ENCODE data around the gene CPXM2.

Gene CPXM2

GRCh38 chr10:123878666-123879303 is 12.8 kb downstream of the CPXM2 start:
- FAIRE-seq: no peak
- DNase-seq (ENCODE audit: low spot score): no peak

DNA sequence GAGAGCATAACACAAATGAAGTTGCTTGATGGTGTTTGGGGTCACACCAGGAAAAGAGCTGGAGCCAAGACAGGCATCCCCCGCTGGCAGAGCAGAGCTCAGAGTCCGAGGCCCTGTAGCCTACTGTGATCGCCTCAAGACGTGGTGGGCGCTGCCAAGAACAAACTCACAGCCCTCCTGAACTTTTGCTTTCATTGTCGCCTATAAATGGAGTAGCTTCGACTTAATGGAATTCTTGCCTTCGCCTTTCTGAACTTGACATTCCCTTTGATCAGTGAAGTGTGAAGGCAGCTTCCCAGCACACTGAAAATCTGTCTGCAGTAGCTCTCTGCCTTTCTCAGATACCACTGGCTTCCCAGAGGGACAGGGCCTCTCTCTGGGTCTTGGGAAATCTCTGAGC is 21.3 kb downstream of the CPXM2 start:
- DNase-seq (ENCODE audit: low spot score): peak; percentile 66
- peak; percentile 36 for FAIRE-seq

- no peak for FAIRE-seq
- no peak for DNase-seq (ENCODE audit: low spot score)
Measured at GRCh38 chr10:123869020-123869414, 22.6 kb downstream of the CPXM2 start.

DNA sequence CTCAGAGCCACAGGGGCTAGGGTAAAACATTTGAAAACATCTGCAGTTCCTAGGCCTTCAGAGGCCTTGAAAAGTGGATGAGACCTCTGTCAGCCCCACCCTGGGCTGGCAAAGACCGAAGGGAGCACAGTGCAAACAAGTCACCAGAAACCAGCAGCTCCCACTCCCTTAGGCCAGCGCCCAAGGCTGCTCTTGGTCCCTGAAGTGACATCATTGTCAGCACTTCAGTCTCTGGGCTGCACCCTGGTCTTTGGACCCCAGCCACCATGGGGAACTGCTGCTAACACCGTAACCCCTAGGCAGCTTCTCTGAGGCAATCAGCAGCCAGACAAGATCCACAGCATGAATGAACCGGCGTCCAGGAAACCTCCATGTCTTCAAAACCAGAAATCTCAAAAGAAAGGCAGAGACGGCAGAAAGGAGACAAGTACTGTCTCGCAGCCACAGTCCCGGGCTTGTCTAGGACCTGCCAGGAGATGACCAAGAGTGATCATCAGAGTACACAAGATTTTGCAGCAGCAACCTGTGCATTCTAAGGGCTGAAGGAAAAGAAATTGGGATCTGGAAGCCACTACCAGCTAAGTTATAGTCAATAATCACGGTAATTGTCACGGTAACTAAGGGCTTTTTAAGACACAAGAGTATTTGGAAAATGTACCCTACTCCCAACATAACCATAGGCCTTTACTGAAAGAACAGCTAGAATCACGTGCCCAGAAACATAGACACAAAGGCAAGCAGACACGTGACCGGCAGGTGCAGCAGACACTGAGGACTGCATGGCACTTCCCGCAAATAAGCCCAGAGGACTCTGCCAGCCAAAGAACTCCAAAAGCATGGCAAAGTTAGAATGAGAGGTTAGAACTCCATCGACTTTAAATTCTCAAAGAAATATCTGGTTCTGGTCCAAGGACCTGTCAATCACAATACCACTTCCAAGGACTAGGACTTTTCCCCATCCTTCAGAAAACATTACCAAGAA is 23.3 kb downstream of the CPXM2 start:
- FAIRE-seq: no peak
- no peak for DNase-seq (ENCODE audit: low spot score)

GRCh38 chr10:123865880-123866279 is 25.7 kb downstream of the CPXM2 start:
- FAIRE-seq (no peak), DNase-seq (ENCODE audit: low spot score) (no peak)

DNA sequence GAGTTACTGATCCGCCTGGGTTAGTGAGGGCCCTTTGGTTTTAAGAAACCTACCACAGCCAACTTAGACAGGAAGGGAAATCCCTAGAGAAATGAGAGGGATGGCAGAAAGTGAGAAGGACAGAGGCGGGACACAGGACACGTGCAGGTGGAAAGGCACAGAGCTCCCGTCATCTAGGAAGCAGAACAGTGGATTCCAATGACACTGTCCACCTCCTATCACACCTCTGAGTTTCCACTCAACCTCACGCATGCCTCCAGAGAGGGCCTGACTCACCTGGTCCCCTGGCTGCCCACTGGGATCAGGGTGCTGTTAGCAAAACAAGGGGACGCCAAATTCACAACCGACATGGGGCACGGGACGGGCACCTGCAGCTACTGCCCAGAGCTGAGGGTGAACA is 26.3 kb downstream of the CPXM2 start:
- FAIRE-seq (no peak), DNase-seq (ENCODE audit: low spot score) (no peak)

DNA sequence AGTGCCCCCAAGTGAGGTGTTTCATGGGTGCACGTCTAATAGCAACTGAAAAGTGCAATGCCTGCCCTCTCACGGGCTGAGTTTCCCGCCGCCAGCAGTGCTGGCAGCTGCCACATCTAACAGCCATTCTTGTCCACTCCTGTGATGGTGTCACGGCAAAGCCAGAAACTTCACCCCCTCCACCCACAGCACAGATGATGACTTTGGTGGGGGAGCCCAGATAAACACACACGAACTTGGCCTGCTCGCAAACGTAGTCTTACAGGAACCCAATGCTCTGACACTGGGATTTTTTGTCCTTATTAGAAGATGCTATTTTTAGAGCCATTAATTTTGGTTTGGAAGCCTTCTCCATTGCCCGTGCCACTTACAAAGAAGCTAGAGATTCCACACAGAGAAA is 26.7 kb downstream of the CPXM2 start:
- no peak for DNase-seq (ENCODE audit: low spot score)
- no peak for FAIRE-seq

GRCh38 chr10:123863721-123864482 is 27.7 kb downstream of the CPXM2 start:
- FAIRE-seq (no peak), DNase-seq (ENCODE audit: low spot score) (no peak)

GRCh38 chr10:123863183-123863575 is 28.4 kb downstream of the CPXM2 start:
- FAIRE-seq: no peak
- no peak for DNase-seq (ENCODE audit: low spot score)

DNA sequence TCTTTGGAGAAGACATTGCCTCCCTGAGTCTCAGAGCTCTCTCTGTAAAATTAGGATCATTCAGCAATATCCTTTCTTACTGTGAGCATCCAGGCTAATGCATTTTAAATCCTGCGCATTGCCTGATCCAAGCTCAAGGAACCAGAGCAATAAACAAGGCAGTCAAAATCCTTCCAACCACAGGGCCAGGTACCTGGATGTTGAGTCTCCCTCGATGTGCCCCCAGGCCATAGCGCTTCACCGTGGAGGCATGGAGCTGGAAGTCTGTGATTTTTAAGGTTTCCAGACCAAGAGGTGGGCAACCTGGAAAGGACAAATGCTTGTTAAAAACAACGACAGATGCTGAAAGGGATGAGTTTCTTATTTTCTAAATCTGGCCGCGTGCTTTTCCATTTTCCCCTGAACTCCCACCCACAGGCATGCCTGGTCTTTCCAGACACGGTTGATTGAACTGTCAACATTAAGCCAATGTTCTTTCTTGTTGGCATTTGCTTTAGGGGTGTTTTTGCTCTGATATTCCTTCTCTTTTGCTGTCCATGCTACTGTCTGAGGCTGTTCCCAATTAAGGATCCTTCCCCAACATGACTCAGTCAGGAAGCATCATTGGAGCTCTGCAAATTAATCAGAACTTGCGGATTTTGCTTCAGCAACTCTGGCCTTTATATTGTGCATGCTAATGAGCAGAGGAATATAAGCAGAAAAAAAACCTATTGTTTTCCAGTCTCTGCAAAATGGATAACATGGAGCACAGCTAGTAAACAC is 29.0 kb downstream of the CPXM2 start:
- no peak for DNase-seq (ENCODE audit: low spot score)
- FAIRE-seq: no peak

DNA sequence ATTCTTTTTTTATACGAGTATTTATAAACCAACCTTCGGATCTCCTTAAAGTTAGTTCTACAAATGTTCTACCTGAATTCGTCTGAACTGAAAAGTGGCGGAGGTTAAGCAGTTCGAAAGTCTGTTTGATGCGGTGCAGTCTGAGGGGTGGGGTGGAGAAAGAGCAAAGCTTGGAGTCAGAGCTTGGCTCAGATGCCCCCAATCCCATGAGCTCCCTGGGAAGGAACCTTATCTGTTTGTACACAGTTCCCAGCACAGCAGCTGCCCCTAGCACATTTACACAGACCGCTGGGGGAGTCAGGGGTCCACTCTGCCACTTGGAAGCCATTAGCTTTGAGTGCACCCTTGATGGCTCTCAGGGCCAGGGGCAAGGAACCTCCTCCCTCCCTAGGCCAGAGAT is 30.8 kb downstream of the CPXM2 start:
- FAIRE-seq: no peak

GRCh38 chr10:123860209-123860608 is 31.4 kb downstream of the CPXM2 start:
- DNase-seq (ENCODE audit: low spot score) (no peak), FAIRE-seq (no peak)

More for the DNA sequence above, 30.8 kb downstream of the CPXM2 start:
- no peak for DNase-seq (ENCODE audit: low spot score)

DNA sequence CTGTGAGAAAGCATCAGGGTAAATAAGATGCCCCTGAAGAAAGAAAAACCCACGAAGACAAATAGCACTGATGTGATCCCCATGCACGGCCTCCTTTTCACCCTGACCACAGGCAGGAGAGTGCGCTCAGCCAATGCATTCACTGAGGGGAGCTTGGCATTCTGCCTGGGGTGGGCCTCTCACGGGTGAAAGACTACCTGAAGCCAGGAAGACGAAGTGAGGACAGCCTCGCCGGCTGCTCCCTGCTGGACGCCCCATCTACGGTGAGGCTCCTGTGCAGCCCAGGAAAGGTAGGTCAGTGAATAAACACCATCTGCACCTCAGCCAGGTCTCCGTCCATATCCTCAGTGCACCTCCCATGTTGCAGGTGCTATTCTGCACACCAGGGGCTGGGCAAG is 32.0 kb downstream of the CPXM2 start:
- DNase-seq (ENCODE audit: low spot score): no peak
- FAIRE-seq: no peak

DNA sequence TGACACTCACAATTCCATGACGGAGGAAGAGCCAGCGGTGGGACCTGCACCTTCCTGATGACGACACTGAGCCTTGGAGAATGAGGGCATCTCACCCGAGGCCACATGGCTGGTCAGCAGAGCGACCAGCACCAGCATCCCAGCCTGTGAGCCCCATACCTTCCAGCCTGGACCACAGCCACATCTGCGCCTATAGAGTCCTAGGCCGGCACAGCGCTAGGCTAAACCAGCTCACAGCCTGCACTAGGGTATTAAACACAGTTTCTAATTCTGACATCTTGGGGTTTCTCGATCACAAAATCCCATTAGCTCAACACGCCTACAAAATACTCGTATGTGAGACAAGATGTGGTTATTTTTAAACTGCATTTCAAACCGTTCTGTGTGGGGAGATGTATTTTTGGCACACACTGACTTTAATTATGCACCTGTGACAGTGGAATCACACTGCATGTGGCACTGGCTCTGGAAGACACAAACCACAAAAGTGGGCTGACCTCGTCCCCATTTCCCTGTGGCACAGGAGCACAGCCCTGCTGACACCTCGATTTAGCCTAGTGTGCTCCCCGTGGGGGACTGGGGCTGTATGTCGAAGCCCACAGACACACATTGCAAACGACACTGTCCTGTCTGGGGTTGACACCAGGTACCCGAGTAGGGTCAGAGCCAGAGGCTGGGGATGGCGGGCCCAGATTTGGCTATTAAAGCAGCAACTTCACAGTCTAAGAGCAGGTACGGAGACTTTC is 32.5 kb downstream of the CPXM2 start:
- FAIRE-seq (no peak), DNase-seq (ENCODE audit: low spot score) (no peak)

- no peak for DNase-seq (ENCODE audit: low spot score)
- no peak for FAIRE-seq
Measured at GRCh38 chr10:123858077-123858681, 33.4 kb downstream of the CPXM2 start.

DNA sequence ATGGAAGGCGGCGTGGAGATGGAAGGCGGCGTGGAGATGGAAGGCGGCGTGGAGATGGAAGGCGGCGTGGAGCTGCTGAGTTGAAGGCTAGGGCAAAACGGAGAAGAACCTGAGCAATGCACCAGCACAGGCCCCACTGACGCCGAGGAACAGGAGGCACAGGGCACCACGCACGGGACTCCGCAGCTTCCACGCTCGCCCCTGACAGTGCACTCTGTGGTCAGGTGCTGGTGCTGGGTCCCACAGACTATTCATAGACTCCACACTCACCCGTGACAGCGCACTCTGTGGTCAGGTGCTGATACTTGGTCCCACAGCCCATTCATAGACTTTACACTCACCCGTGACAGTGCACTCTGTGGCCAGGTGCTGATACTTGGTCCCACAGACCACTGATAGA is 34.0 kb downstream of the CPXM2 start:
- DNase-seq (ENCODE audit: low spot score) (no peak), FAIRE-seq (no peak)

GRCh38 chr10:123855008-123855684 is 36.5 kb downstream of the CPXM2 start:
- no peak for DNase-seq (ENCODE audit: low spot score)
- no peak for FAIRE-seq

DNA sequence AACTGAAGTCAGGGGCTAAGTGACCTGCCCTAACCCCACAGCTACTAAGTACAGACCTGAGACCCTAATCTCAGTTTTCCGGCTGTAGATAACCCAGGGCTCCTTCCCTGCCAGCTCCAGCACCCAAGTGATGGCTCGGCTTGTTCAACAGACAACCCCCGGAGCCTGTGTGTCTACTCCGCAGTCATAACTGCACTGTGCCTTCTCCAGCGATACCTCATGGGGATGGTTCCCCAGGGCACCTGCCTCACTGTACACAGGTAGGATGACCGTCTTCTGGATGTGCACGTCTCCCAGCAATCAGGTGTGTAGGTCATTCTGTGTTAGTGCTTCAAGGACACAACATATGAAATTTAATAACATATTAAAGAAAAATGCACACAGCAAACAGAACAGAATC is 37.1 kb downstream of the CPXM2 start:
- FAIRE-seq: no peak
- DNase-seq (ENCODE audit: low spot score): no peak

DNA sequence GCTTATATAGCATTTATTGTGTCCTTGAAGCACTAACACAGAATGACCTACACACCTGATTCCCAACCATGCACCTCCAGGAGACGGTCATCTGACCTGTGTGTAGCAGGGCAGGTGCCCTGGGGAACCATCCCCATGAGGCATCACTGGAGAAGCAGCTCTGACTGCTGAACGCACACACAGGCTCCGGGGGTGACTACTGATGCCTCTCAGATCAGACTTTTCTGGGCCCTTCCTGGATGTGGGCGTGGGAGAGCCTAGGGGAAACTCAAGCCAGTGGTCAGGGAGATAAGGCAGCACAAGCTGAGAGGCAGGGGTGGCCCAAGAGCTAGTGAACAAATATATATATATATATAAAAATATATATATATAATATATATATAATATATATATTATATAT is 37.6 kb downstream of the CPXM2 start:
- DNase-seq (ENCODE audit: low spot score) (no peak), FAIRE-seq (peak; percentile 82)
